ENCODE measurements around the gene APLN.

Gene APLN

DNA sequence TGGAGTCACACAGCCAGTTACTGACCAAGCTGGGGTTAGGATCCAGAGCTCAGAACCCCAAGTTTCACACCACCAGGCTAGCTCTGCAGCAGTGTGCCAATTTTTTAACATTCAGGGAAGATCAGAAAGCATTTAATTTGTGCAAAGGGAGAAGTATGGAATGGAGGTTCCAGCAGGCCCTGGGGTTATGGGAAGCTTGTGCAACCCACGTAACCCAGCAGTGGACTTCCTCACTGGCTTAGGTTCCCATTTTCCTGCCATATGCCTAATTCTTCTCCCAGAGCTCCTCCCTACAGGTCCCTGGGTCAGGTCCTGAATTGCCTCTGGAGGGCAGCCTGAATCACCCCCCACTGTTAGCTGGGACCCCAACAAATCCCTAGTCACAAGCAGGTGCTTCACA lies 14.0 kb downstream of the APLN start:
- DNase-seq, result no peak

DNA sequence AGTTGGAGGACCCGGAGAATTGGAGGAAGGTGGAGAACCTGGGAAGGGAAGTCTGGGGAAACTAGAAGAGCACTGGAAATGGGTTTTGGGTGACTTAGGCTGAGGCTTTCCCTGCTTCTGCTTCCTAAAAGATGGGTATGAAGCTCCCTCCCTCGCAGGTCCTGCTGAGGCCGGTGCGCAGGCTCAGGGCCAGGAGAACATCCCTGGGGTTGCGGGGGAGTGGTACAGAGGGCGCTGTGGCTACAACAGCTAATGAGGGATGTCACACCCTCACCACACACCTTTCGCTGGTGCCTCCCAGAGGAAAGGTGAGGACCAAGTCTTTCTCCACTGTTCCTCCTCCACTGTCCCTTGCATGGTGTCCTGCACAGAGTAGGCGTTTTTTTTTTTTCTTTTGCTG lies 15.8 kb downstream of the APLN start:
- no peak for DNase-seq

DNA sequence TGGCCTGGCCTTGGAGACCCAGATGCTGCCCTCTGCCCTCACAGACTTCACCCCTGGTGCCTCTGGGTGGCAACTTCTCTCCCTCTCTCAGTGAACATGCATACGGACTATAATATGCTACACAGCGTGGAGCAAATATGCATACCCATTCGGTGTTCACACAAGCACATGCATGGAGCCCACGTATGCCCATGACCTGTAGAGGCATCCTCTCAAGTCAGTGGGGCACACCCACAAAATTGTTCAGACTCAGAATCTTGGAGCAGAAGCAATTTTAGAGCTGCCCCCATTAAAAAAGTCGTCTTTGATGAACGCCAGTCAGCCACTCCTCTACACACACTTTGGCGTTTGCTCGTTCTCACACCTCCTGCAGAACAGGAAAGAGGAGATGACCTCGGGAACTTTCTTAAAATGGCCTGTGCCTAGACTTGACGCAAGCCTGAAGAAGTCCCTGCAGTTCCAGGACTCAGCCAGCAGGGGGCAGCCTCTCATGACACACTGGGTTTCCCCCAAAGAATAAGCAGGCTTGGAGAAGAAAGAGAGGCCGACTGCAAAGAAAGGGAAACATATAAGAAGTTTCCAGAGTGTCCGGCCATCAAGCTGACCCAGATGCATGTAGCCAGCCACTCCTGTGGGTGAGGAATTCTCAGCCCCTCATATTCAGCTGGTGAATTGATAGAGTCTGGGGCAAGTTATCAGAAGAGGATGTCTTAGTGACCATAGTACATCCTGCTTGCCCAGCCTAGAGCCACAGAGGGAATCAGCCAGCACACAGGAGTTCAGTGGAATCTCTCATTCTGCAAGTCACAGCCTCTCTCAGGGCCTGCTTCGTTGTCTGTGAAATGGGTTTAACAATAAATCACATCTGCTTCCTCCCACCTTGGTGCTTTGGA lies 17.3 kb downstream of the APLN start:
- DNase-seq, result peak; percentile 8

DNA sequence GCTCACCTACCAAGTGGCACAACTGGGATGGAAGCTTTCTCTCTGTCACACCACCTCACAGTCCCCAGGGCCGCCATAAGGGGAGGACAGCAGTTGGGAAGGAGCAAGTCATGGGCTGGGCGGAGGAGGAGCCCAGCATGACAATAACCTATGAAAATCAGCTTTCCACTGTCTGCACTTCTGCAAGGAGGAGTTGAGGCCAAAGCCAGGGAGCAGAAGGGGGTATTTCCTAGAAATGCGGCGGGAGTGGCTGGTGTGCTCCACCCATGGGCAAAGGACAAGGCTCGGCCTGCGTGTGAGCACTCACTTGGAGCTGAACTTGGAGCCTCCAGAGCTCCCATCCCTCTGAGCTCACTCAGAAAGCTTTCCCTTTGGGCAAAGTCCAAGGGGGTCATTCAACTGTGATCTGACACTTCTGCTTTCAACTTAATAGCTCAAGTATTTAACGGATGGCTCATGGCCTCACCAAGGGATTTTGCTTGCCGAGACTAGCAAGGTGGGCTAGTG lies 18.5 kb downstream of the APLN start:
- DNase-seq, result no peak

DNA sequence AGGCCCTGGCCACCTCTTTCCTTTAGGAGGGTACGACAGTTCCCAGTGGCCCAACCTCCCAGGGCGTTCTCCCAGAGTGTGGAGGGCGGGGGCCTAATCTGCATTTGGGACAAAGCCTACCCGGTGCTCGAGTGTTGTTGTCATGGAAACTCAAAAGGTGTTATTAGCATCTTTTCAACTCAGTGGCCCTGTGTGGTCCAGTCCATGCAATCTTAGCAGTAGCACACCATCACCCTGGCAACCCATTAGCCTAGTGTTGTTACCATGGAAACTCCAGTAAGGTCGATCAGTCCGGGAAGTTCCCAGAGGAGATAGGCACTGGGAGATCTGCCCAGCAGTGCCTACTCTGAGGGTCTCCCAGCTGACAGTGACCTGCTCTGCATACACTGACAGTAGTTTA lies 20.2 kb downstream of the APLN start:
- DNase-seq, result no peak

DNA sequence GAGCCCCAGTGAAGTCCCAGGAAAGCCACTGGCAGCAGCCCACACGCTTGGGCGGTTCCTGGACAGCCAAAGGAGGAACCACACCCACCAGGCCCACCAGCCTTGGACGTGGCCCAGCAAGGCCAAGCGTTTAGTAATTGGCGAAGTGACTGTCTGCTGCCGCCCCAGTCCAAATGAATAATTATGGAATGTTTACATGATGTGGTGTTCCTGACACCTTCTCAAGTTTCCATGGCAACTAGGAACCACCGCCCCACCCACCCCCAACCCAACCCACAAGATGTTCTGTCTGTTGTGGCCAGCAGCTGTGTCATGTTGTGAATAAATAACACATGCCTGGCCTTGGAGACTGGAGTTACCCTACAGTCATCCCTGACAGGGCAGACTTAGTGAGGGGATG lies 22.3 kb downstream of the APLN start:
- DNase-seq, result no peak

DNA sequence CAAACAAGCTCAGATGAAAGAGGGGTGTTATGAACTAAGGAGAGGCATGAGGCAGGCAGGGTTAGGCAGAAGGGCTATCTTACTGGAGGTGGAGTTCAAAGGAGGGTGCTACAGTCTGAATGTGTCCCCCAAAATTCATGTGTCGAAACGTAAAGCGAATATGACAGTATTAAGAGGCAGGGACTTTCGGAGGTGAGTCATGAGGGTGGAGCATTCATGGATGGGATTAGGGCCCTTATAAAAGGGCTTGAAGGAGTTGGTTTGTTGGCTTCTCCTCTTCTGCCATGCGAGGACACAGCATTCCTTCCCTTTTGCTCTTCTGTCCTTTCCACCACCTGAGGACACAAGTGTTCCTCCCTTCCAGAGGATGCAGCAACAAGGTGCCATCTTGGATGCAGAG lies 22.9 kb downstream of the APLN start:
- DNase-seq, result no peak

DNA sequence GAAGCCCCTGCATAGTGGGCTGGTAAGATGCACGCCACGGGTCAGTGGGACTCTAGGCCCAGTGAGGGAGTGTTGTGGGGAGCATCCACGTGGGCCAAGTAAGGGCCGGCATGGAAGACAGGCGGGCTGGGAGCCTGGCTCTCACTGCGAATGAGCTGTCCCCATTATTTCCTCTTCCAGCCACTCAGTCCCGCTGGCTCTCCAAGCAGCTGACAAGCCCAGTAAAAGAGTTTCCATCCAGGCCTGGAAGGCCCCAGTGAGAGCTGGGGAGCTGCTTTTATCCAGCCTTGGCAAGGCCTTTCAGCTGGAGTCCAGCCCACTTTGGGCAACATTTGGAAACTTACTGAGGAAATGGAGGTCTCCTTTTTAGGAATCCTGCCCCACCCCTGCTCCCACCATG lies 24.9 kb downstream of the APLN start:
- DNase-seq, result no peak

DNA sequence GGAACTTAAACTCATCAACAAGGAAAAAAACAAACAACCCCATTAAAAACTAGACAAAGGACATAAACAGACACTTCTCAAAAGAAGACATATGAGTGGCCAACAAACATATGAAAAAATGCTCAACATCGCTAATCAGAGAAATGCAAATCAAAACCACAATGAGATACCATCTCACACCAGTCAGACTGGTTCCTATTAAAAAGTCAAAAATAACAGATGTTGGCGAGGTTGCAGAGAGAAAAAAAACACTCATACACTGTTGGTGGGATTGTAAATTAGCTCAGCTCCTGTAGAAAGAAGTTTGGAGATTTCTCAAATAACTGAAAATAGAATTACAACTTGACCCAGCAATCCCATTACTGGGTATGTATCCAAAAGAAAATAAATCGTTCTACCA lies 28.7 kb downstream of the APLN start:
- no peak for DNase-seq

DNA sequence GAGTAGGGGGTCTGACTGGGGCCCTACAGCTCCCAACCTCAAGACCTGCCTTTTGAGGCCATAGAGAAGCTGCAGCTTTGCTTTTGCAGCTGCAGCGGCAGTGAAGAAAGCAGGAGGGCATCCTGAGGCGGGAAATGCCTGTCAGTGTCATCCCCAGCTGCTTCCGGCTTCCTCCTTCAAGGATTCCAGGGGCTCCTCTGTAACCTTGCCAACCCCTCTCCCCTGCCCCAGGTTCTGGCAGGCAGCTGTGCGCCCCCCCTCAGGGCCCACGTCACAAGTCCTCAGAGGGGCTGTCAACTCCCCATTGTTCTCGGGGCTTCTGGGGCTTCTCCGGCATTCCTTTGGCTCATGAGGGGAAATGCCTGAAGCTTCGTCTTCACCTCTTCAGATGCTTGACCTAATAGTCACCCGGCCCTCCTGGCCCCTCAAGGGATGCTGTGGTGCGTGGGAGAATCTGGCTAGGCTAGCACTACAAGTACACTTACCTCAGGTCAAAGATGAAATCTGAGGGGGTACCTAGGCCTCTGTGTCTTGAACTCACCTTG lies 31.9 kb downstream of the APLN start:
- DNase-seq, result no peak

DNA sequence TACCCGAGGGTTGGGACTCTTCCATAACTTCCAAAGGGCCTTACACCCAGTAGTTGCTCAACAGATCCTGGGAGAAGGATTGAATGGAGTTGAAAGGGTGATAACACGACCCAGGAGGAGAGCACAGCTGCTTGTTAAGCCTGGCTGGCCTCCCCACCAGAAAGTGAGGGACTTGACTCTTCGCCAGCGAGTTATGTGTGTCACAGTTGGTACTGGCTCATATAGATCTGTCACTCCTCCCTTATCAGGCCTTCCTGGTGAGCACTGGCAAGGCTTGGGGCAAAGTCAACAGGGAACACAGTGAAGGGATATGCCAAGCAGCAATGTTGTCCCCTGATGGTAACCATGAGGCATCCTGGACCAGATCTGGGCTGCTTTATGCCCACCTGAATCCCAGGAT lies 35.8 kb downstream of the APLN start:
- DNase-seq, result no peak

DNA sequence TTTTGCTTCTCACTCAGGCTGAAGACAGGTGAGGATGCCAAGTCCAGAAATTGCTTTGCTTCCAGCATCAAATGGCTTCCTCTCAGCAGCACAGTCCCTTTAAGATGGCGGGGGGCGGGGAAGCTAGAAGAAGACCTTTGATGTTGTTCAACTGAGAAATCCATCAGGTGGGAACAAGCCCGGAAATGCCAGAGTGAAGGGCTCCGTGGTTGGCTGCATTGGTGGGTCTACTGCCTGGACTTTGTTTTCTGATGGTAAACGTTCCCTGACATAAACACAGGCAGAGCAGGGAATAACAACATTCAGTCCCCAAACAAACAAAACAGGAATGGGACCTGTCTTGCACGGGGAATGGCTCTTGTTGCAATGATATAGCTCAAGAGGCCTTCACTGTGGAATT lies 37.3 kb downstream of the APLN start:
- no peak for DNase-seq

DNA sequence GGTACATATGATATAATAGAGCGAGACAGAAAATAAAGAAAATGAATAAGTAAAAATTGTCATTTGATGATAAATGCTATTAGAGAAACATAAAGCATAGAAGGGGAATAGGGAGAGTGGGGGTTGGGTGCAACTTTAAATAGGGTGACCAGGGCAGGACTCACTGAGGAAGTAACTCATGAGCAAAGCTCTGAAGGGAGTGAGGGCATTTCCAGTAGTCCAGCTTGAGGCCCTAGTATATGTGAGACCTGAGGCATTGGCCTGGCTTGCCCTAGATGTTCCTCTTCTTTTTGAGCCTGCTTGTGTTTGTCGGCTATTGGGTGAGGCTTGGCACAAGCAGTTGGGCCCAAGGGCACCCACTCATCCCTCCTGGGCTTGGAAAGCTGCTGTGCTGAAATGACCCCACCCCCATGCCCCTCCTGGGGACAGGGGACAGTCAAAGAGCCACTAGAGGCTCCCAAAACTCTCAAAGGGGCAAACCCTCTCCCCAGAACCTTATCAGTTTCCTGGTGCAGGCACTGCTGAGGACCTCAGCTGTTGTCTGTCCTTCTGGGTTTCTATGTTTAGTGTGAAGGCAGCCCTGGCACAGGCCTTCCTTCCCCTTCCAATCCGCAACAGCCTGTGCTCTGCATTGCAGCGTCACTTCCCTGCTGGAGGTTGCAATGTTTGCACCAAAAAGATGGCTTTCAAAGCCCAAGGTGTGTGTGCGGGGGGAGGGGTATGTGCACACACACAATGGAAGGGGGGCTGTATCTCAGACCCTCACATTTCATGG lies 40.1 kb downstream of the APLN start:
- no peak for DNase-seq

DNA sequence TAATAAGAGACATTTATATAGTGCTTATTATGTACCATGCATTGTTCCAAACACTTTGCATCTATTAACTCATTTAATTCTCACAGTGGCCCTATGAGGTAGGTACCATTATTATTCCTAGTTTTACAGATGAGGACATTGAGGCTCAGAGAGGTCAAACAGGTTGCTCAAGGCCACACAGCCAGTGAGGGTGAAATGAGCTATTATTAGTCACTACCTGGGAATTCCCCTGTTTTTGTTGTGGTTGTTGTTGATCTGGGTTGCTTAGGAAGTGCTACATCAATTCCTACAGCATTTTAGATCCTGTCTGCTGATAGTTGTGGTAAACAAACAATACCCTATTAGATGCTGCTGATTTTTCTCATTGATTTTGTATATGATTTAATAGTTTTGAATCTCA lies 41.2 kb downstream of the APLN start:
- no peak for DNase-seq

DNA sequence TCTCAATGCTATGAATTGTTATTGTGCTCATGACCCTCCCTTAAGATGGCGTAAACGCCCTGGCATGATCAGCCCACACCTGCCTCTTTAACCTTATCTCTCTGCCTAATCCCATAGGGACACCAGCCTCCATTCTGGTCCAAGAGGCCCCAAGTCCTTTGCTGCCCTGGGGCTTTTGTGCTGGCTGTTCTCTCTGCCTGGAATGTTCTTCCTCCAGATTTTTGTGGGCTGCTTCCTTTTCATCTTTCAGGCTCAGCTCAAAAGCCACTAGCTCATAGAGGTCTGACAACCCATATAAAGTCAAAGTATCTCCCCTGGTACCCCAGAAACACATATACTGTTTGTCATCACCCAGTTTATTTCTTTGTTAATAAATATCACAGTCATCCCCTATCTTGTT lies 42.4 kb downstream of the APLN start:
- no peak for DNase-seq

DNA sequence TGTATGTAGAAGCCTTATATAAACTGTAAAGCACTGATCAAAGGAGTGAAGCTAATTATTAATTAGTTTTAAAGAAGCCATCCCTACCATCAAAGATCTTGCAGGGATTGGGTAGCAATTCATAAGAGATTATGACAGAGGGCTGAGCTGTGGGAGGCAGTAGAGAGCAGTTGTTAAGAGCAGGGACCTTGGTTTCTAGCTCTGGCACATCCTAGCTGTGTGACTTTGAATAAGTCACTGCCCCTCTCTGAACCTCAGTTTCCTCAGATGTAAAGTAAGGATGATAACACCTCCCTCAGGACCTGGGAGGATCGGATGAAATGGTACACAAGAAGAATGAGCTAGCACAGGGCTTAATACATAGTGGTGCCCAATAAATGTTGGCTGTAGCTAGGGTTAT lies 45.4 kb downstream of the APLN start:
- DNase-seq, result no peak

DNA sequence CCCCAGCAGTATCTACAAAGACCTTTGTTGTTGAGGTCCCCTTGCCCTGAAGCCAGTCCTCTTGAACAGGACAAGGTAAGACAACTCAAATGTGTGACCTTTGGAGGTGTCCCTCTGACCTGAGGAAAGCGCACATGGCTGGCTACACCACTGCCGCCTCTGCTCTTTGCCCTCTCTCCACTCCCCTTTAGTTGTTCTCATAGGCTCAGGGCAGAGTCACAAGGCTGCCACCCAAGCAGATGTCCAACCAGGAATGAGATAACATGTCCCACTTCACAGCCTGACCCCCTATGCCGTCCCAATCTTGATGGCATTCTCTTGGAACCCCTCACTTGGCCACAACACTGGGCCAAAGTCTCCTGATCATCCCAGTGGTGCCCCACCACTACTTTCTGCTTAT lies 46.3 kb downstream of the APLN start:
- DNase-seq, result no peak

DNA sequence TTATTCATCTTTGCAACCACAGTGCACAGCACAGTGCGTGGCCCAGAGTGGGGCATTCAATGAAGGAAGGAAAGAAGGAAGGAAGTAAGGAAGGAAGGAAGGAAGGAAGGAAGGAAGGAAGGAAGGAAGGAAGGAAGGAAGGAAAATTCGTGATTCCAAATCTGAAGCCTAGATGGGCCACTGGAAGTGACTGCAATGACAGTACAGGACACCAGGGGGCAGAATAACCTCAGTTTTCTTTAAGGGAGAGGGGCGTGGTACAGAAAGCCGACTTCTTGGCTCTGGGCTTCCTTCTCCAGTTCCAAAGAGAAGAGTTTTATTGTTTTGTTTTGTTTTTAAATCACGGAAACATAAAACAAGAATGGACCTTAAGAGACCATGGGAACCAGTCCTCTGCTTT lies 47.8 kb downstream of the APLN start:
- peak; percentile 18 for DNase-seq

DNA sequence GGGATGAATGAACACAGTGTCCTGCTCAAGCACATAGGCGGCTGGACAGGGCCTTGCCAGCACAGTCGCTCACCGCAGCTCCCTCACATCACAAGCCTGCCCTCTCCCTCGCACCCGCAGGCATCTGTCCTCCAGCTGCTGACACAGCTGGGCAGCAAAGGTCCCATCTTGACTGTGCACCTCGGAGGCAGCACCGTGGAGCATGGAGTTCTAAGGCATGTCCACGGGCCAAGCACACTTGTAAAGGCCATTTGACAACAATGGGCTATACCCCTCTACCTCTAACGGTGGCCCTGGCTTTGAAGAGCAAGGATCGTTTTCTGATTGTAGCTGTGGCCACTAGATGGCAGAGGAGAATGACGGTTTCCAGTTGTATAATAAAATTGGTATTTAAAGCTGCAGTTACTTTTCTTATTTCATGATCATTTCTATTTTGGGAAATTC lies 53.8 kb downstream of the APLN start:
- no peak for DNase-seq

DNA sequence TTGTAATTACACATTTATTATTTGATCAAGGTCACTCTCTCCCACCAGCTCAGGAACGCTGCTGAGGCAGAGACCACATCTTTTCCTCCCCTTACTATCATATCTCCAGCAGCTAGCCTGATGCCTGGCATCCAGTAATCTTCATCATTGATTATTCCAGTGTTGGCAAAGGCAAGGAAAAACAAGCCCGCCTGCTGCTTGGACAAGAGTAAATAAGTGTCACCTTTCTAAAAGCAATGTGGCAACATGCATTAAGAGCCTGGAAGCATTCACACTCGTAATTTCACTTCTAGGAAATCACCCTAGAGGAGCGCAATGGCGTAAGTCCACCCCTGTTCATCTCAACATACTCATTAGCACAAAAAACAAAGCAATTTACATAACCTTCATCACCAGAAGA lies 54.8 kb downstream of the APLN start:
- no peak for DNase-seq

DNA sequence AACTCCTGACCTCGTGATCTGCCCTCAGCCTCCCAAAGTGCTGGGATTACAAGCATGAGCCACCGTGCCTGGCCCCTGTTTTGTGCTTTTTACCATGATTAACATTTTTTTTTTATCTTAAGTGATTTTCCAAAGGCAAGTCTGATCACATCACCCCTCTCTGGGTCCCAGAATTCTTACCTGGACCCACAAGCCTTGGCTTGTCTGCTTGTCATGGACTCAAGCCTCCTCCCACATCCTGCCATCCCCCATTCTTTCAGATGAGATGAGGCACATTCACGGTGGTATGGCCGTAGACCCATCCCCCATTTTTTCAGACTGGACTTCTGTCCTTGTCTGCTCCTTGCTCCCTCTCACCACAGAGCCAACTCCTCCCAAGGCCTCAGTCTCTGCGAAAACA lies 55.3 kb downstream of the APLN start:
- no peak for DNase-seq

DNA sequence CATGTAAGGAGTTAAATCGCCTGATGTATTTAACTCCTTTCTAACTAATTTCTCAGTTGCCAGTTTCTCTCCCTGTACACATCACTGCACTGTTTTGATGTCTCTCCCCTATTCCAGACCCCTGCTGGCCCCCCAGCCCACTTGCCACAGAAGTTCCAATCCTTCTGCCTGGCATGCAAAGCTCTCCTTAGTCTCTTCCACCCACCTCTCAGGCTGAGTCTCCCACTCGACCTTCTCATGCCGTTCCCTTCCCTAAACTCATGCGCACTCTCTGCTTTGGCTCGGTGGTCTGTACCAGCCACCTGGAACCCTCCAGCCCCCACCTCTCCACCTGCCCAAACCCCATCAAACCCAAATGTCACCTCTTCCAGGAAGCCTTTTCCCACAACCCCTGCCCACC lies 56.9 kb downstream of the APLN start:
- no peak for DNase-seq

DNA sequence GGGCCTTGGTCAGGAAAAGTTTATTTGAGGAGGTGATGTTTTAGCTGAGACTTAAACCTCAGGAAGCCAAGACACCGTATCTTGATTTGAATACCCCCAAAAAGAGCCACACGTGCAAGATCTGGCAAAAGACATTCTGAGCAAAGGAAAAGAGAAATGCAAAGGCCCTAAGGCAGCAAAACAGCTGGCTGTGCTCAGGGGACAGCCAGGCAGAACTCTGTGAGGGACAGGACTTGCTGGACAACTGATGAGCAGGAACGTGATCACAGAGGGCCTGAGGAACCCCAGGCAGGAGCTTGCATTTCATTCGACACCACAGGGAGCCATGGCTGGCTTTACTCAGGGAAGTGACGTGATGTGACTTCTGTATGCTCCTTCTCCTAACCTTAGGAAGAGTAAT lies 58.7 kb downstream of the APLN start:
- DNase-seq, result no peak

All from NCI-H2029 treated with DMSO at 0.1 percent for 48 hours (cell line).